ENCODE results near the gene RABGGTA. TPM values are rescaled to one million over a fixed set of nuclear protein-coding genes. Genes with fewer than 3 reads are reported as not detected.

The RABGGTA gene
- total and polyA plus RNA-seq, 2 donors (not counting 1 experiment from before 2014, with no cell fraction given): 15.1 to 21.0 TPM

- peaks cover 7% of the 10 kb centered on the region for H3K36me3 ChIP-seq (ENCODE audit: control insufficient read depth, insufficient read depth, low read length)
- no peak overlapping the region for H3K4me3 ChIP-seq (replicated peaks in 1 of 4; ENCODE audit: control extremely low read depth in 1 of 4, insufficient read depth in 1 of 4, low read depth in 3 of 4, low read length in 4 of 4)
- H4K20me1 ChIP-seq (ENCODE audit: control insufficient read depth, extremely low read depth, insufficient read depth, low read length): no peaks in the 10 kb centered on the region
- no peak overlapping the region for H3K27ac ChIP-seq (ENCODE audit: insufficient read depth, low read length)
- H3K27me3 ChIP-seq (ENCODE audit: control insufficient read depth, insufficient read depth, low read length): no peaks in the 10 kb centered on the region
- H3K4me2 ChIP-seq (ENCODE audit: extremely low read depth, insufficient read depth, low read length): no peak overlapping the region
- no peaks in the 10 kb centered on the region for H3K4me1 ChIP-seq (ENCODE audit: control insufficient read depth, extremely low read depth, insufficient read depth, low read length)
- no peak overlapping the region for H2AFZ ChIP-seq (ENCODE audit: low read length)
- TF ChIP-seq CTCF (conservative IDR thresholded peaks at IDR 0.05 in 1 of 2, IDR thresholded peaks at IDR 0.05 in 1 of 2; ENCODE audit: low read depth in 1 of 2, low read length in 2 of 2): no peak
- no peak for TF ChIP-seq EZH2 (IDR thresholded peaks at IDR 0.05; ENCODE audit: low read length, missing control alignments)
- no peak for DNase-seq (ENCODE audit: low read depth in 2 of 2)
- H3K79me2 ChIP-seq (ENCODE audit: control insufficient read depth, insufficient read depth, low read length): no peaks in the 10 kb centered on the region
- H3K9me3 ChIP-seq (ENCODE audit: control insufficient read depth, insufficient read depth, low read depth, low read length): no peaks in the 10 kb centered on the region
- H3K9ac ChIP-seq (ENCODE audit: insufficient read depth, low read length): no peak overlapping the region
Measured at GRCh38 chr14:24263848-24264247, 7.5 kb downstream of the RABGGTA start.

DNA sequence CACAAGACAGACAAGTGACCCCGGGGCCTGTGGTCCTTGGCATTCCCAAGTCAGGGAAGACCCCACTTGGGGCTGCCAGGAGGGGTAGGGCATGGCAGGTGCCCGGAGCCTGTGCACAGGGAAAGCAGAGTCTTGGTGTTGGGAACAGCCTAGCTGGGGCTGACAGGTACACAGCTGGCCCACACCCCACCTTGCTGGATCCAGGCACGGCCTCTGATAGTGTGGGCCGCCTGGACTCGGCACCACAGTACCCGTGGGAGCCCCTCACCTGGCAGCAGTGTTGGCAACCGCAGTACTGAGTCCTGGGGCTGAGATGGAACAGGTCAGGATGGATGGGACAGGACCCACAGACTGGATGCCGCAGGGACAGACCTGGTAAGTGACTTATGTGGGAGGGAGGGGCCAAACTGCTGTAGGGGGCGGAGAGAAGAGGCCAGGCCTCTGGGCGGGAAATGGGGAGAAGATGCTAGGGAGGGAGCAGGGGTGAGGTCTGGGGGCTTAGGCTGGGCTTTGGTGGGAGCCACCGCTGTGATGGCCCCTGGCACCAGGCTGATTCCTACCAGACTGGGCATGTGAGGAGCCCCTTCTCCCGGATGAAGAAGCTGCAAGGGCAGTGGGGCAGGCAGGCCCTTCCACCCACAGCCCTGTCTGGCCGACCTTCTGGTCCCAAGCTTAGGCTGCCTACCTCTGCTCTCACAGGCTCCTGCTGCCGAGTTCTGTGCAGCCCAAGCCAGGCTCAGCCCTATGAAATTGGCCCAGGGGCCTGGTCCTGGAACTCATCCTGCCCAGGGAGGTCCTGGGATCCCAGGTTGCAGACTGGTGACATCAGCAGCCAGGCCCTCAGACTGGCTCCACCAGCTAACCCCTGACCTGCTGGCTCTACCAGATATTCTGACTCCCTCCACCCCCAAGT, 8.3 kb downstream of the RABGGTA start, which contains the start of gene TGM1:
TGM1 (minus strand) TSS at position 357 of the 913 bp plus-strand sequence. CDS start 825 bp downstream, outside the sequence.
- no peaks in the 10 kb centered on the region for H3K79me2 ChIP-seq (ENCODE audit: control insufficient read depth, insufficient read depth, low read length)
- no peak within 1 kb of the TSS for H3K4me2 ChIP-seq (ENCODE audit: extremely low read depth, insufficient read depth, low read length)
- TF ChIP-seq EZH2 (IDR thresholded peaks at IDR 0.05; ENCODE audit: low read length, missing control alignments) (no peak), CTCF (conservative IDR thresholded peaks at IDR 0.05 in 1 of 2, IDR thresholded peaks at IDR 0.05 in 1 of 2; ENCODE audit: low read depth in 1 of 2, low read length in 2 of 2) (no peak)
- no peak within 1 kb of the TSS for H3K27ac ChIP-seq (ENCODE audit: insufficient read depth, low read length)
- H2AFZ ChIP-seq (ENCODE audit: low read length): no peak within 1 kb of the TSS
- no peaks in the 10 kb centered on the region for H3K4me1 ChIP-seq (ENCODE audit: control insufficient read depth, extremely low read depth, insufficient read depth, low read length)
- peak in 1 of 2 donors; percentile 3 for DNase-seq (ENCODE audit: low read depth in 2 of 2)
- no peaks in the 10 kb centered on the region for H4K20me1 ChIP-seq (ENCODE audit: control insufficient read depth, extremely low read depth, insufficient read depth, low read length)
- no peak within 1 kb of the TSS for H3K4me3 ChIP-seq (replicated peaks in 1 of 4; ENCODE audit: control extremely low read depth in 1 of 4, insufficient read depth in 1 of 4, low read depth in 3 of 4, low read length in 4 of 4)
- no peaks in the 10 kb centered on the region for H3K27me3 ChIP-seq (ENCODE audit: control insufficient read depth, insufficient read depth, low read length)
- no peak within 1 kb of the TSS for H3K9ac ChIP-seq (ENCODE audit: insufficient read depth, low read length)
- H3K36me3 ChIP-seq (ENCODE audit: control insufficient read depth, insufficient read depth, low read length): peaks cover 7% of the 10 kb centered on the region
- no peaks in the 10 kb centered on the region for H3K9me3 ChIP-seq (ENCODE audit: control insufficient read depth, insufficient read depth, low read depth, low read length)

GRCh38 chr14:24261969-24262327, 9.4 kb downstream of the RABGGTA start:
- no peak overlapping the region for H3K4me3 ChIP-seq (replicated peaks in 1 of 4; ENCODE audit: control extremely low read depth in 1 of 4, insufficient read depth in 1 of 4, low read depth in 3 of 4, low read length in 4 of 4)
- H3K9ac ChIP-seq (ENCODE audit: insufficient read depth, low read length): no peak overlapping the region
- DNase-seq (ENCODE audit: low read depth in 2 of 2): no peak
- H3K27ac ChIP-seq (ENCODE audit: insufficient read depth, low read length): no peak overlapping the region
- H3K27me3 ChIP-seq (ENCODE audit: control insufficient read depth, insufficient read depth, low read length): no peaks in the 10 kb centered on the region
- H3K9me3 ChIP-seq (ENCODE audit: control insufficient read depth, insufficient read depth, low read depth, low read length): no peaks in the 10 kb centered on the region
- no peaks in the 10 kb centered on the region for H4K20me1 ChIP-seq (ENCODE audit: control insufficient read depth, extremely low read depth, insufficient read depth, low read length)
- no peak overlapping the region for H3K4me2 ChIP-seq (ENCODE audit: extremely low read depth, insufficient read depth, low read length)
- H2AFZ ChIP-seq (ENCODE audit: low read length): no peak overlapping the region
- H3K4me1 ChIP-seq (ENCODE audit: control insufficient read depth, extremely low read depth, insufficient read depth, low read length): no peaks in the 10 kb centered on the region
- no peak for TF ChIP-seq EZH2 (IDR thresholded peaks at IDR 0.05; ENCODE audit: low read length, missing control alignments)
- TF ChIP-seq CTCF (conservative IDR thresholded peaks at IDR 0.05 in 1 of 2, IDR thresholded peaks at IDR 0.05 in 1 of 2; ENCODE audit: low read depth in 1 of 2, low read length in 2 of 2): no peak
- H3K79me2 ChIP-seq (ENCODE audit: control insufficient read depth, insufficient read depth, low read length): no peaks in the 10 kb centered on the region
- peaks cover 5% of the 10 kb centered on the region for H3K36me3 ChIP-seq (ENCODE audit: control insufficient read depth, insufficient read depth, low read length)
